ENCODE results near the gene PLCB1. TPM values are rescaled to one million over a fixed set of nuclear protein-coding genes. Genes with fewer than 3 reads are reported as not detected.
A peak's percentile ranks its signal among the peaks of the same experiment; 100 is the strongest.

The PLCB1 gene
- polyA plus RNA-seq, 1 donor from 2014 or later = 0.28 TPM

DNA sequence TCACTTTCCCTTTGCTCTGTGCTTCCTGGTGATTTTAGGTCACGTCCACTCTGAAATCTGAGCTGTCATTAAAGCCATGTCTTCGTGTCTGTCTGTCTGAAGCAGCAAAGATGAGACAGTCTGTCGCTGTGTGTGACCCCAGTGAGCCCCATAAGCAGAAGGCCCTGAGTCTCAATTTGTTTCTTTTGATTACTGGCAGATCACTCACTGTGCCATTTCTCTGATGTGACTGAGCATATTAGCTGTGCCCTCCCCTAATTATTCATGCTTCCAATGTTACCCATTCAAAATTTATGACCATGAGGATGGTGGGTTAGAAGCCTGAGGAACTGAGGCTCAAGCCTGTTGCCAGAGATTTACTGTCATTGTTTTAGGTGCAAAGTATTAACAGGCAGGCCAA is 117.6 kb downstream of the PLCB1 start:
- Mint-ChIP-seq H3K36me3 (no peaks in the 10 kb centered on the region), H3K4me1 (no peaks in the 10 kb centered on the region), H3K27me3 (no peaks in the 10 kb centered on the region), H3K27ac (no peak overlapping the region), H3K4me3 (no peak overlapping the region), H3K9me3 (no peaks in the 10 kb centered on the region)

DNA sequence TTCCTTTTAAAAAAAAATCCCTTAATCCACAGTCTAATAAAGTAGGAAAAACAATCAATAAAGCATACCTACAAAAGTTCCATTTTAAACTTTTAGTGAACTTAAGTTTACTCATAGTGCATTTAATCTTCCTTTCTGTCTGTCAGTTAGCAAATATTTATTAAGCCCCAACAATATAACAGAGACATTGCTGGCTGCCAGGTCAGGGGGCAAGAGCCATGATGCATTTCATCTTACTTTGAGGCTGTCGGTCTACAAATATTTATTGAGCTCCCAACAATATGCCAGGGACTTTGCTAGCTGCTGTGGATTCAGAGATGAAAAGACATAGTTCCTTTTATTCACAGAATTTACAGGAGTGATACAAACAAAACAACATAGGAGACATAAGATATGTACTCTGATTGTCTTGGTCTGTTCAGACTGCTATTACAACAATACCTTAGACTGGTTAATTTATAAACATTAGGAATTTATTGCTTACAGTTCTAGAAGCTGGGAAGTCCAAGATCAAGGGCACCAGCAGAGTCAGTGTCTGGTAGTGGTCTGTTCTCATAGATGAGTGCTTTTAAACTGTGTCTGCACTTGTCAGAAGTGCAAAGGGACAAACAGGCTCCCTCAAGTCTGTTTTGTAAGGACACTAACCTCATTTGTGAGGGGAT is 118.6 kb downstream of the PLCB1 start:
- Mint-ChIP-seq H3K27ac (peak overlapping the region in 1 of 3 donors; percentile 6), H3K4me3 (no peak overlapping the region), H3K27me3 (no peaks in the 10 kb centered on the region), H3K36me3 (no peaks in the 10 kb centered on the region), H3K9me3 (no peaks in the 10 kb centered on the region), H3K4me1 (no peaks in the 10 kb centered on the region)

DNA sequence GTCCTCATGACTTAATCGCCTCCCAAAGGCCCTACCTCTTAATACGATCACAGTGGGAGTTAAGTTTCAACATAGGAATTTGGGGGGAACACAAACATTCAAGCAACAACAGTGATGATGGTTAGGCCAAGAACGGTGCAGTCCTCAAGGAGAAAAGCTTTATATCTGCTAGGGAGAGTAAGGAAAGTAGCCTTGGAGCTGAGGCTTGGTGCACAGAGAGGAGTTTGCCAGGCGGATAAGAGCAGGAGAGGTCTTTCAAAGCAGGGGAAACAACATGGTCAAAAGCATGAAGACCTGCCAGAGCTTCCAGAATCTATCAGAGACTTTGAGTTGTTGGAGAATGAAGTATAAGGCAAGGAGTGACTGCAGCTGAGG is 119.1 kb downstream of the PLCB1 start:
- no peak overlapping the region for H3K27ac Mint-ChIP-seq
- no peak overlapping the region for H3K4me3 Mint-ChIP-seq
- H3K9me3 Mint-ChIP-seq = no peaks in the 10 kb centered on the region
- H3K36me3 Mint-ChIP-seq = no peaks in the 10 kb centered on the region
- no peaks in the 10 kb centered on the region for H3K27me3 Mint-ChIP-seq
- H3K4me1 Mint-ChIP-seq = no peaks in the 10 kb centered on the region

DNA sequence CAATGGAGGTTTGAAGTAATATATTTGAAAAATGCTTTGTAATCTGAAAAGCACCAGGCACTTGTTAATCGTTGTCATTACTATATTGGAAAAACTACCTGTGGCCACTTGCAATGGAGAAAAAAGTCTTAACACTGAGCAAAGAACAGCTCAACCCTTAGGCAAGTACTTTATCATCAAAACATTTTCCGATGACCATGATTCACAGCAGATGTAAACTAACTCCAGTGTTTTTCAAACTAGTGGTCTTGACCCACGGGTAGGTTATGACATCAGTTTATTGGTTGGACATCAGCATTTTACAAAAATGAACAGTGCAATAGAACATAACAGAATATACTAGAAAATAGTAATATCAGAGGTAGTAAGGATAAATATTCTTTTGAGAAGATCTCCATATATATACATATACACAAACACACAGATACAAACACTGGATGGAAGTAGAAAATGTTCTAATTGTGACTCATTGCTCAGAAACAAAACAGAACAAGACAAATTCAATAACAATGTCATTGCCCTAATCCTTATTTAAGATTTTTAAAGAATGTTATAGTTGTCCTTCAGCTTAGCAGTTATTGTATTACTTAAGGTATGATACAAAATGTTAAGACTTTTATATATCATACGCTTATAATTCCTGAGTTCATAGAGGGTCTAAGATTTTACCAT is 123.0 kb downstream of the PLCB1 start:
- no peaks in the 10 kb centered on the region for H3K4me1 Mint-ChIP-seq
- H3K4me3 Mint-ChIP-seq = no peak overlapping the region
- no peaks in the 10 kb centered on the region for H3K36me3 Mint-ChIP-seq
- H3K27ac Mint-ChIP-seq = no peak overlapping the region
- H3K27me3 Mint-ChIP-seq = no peaks in the 10 kb centered on the region
- H3K9me3 Mint-ChIP-seq = no peaks in the 10 kb centered on the region

DNA sequence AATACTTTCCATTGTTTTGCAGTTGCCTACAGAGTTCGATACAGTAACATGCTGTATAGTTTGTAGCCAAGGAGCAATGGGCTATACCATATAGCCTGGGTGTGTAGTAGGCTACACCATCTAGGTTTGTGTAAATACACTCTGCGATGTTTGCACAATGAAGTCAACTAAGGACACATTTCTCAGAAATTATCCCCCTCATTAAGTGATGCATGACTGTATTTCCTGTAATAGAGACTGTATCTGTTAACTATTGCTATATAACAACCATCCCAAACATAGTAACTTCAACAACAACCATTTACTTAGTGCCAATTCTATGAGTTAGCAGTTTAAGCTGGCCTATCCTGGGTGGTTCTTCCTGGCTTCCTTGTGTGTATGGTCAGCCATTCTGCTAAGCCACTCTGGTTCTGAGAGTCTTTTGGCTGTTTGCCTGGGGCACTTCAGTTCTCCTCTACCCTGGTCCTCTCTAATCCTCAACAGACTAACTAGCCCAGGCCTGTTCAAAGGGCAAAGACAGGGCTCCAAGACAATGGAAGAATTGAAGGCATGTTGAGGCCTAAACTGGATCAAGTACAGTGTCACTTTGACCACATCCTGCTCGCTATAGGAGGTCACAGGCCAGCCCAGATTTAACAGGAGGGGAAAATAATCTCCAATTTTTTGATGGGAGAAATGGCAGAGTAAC is 124.0 kb downstream of the PLCB1 start:
- Mint-ChIP-seq H3K27me3 (no peaks in the 10 kb centered on the region), H3K27ac (no peak overlapping the region), H3K4me1 (no peaks in the 10 kb centered on the region), H3K36me3 (no peaks in the 10 kb centered on the region), H3K9me3 (no peaks in the 10 kb centered on the region), H3K4me3 (no peak overlapping the region)

DNA sequence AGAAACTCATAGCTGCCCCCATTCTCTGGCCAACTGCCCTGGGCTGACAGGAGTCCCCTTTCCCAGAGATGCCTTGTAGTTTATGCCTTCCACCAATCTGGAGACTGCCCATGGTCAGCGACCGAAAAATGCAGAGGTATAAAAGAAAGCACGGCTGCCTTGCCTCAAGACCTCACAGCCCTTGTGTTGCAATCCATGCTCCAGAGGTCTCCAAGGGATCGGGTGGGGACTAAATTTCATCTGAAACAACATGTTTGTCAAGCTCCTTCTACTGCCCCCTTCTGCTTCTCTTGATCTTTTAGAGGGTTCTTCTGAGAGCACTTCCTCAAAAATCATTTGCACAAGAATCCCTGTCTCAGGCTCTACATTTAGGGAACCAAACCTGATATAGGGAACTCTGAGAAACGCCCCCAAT is 128.8 kb downstream of the PLCB1 start:
- H3K9me3 Mint-ChIP-seq = no peaks in the 10 kb centered on the region
- H3K4me3 Mint-ChIP-seq = no peak overlapping the region
- no peaks in the 10 kb centered on the region for H3K36me3 Mint-ChIP-seq
- H3K27ac Mint-ChIP-seq = no peak overlapping the region
- no peaks in the 10 kb centered on the region for H3K27me3 Mint-ChIP-seq
- no peaks in the 10 kb centered on the region for H3K4me1 Mint-ChIP-seq

DNA sequence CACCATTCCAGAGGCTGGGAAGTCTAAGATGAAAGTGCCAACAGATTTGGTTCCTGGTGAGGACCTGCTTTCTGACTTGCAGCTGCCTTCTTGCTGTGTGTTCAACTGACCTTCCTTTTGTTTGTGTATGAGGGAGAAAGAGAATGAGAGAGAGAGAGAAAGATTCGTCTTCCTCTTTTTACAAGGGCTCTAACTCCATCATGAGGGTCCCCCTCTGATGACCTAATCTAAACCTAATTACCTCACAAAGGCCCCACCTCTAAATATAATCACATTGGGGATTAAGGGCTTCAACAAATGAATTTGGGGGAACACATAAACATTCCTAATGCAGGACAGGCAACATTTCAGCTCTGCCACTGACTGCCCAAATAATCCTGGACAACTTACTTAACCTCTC is 130.7 kb downstream of the PLCB1 start:
- Mint-ChIP-seq H3K4me3 (no peak overlapping the region), H3K27ac (no peak overlapping the region), H3K27me3 (no peaks in the 10 kb centered on the region), H3K9me3 (no peaks in the 10 kb centered on the region), H3K4me1 (no peaks in the 10 kb centered on the region), H3K36me3 (no peaks in the 10 kb centered on the region)

DNA sequence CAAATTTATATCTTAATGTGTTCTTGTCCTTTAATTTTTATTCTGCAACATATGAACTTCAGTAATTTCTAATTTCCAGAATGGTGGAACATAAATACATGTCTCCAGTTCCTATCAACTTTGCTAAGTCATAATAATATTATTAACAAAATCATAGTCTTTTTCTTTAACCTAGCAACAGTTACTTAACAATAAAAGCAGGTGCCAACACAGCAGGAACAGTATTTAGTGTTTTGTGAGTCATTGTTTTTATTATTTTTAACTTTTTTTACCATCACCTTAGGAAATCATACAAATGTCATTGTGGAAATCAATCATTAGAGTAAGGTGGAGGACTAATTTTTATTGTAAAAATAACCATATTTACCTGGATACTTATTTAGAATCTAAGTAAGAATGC is 133.5 kb downstream of the PLCB1 start:
- Mint-ChIP-seq H3K27ac (no peak overlapping the region), H3K27me3 (no peaks in the 10 kb centered on the region), H3K4me1 (no peaks in the 10 kb centered on the region), H3K9me3 (no peaks in the 10 kb centered on the region), H3K36me3 (no peaks in the 10 kb centered on the region), H3K4me3 (no peak overlapping the region)

DNA sequence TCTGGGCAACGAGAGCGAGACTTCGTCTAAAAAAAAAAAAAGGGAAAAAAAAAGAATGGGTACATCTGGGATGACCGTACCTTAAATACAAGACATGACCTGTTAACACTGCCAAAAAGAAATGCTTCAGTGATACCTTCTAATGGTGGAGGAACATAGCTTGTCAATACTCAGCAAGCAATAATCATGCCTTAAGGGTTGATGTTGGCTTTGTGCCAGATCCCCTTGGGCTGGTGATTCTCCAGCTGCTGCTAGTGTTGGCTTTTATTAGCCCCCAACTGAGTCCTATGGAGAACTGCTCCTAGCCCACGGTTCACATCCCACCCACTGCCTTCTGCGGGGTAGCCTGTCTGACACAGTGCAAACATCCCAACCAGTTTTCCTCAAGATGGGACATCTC is 134.9 kb downstream of the PLCB1 start:
- H3K4me1 Mint-ChIP-seq = no peaks in the 10 kb centered on the region
- no peak overlapping the region for H3K4me3 Mint-ChIP-seq
- H3K9me3 Mint-ChIP-seq = no peaks in the 10 kb centered on the region
- H3K27ac Mint-ChIP-seq = no peak overlapping the region
- no peaks in the 10 kb centered on the region for H3K36me3 Mint-ChIP-seq
- H3K27me3 Mint-ChIP-seq = no peaks in the 10 kb centered on the region

DNA sequence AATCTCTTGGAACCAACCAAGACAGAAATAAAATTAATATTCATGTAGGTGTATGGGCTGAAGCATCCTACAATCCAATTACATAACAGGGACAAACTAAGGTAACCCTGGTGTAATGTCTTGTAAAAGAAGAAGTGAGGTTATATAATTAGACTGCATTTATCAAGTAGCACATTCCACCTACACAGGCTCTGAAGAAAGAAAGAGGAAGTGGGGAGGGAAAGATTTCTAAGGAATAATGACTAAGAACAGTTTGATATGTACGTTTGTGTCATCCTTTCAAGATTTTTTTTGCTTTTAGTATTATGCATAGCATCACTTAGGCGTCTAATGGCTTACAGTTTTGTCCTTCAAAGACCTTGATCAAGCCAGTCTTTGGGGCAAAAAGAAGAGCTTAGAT is 139.7 kb downstream of the PLCB1 start:
- Mint-ChIP-seq H3K36me3 (peaks cover 3% of the 10 kb centered on the region), H3K4me1 (no peaks in the 10 kb centered on the region), H3K27me3 (peaks cover 3% of the 10 kb centered on the region), H3K9me3 (no peaks in the 10 kb centered on the region), H3K27ac (no peak overlapping the region), H3K4me3 (no peak overlapping the region)

DNA sequence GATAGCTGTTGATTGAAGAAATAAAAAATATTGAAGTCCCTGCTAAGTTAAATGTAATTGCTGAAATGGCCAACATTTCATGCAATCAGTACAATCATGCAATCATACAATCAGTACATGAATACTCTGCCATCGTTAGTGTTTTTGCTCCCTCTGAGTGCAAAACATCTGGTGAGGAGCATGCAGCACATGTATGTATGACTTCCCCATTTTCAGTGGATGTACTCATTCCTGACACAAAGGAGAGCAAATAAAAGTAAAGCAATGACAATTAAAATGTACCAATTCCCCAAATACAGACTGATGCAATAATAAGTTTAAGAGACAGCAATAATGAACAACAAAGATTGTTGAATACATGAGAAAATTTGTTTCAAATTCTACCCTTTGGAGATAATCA is 140.7 kb downstream of the PLCB1 start:
- Mint-ChIP-seq H3K27ac (no peak overlapping the region), H3K36me3 (peaks cover 3% of the 10 kb centered on the region), H3K27me3 (peaks cover 3% of the 10 kb centered on the region), H3K9me3 (no peaks in the 10 kb centered on the region), H3K4me3 (no peak overlapping the region), H3K4me1 (no peaks in the 10 kb centered on the region)

DNA sequence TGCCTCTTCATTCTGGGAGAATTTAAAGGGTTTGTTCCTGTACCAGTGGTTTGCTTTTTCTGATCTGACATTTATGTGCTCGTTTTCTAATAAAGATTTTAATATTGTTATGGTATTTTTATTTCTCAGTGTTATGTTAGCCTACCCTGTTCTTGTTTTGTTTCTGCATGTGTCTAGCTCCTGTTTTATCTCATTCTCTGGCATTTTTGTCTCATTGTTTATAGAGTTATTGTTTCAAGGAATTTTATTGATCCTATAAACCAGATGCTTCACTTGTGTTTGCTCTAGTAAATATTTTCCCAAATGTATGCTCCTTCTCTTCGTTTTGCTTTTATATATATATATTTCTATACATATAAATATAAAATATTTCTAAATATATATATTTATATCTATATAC is 152.8 kb downstream of the PLCB1 start:
- H3K9me3 Mint-ChIP-seq = no peaks in the 10 kb centered on the region
- no peak overlapping the region for H3K27ac Mint-ChIP-seq

DNA sequence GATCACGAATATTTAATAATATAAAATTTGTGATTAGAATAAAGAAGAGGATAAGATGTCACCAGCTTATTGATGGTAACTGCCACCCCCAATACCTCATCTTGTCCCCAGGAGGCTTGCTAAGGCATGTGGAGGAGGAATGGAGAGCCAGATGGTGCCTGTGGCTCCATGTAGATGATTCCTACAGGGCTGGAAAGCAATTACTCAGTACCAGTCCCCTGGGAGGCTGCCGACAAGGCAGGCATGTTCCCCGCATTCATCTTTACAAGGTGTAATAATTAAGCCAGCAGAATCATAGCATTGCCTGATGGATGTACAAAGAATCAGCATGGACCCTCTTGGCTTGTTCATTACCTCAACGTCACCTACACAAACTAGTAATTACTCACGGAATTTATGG is 155.3 kb downstream of the PLCB1 start:
- H3K9me3 Mint-ChIP-seq = no peaks in the 10 kb centered on the region
- no peaks in the 10 kb centered on the region for H3K27me3 Mint-ChIP-seq
- H3K36me3 Mint-ChIP-seq = no peaks in the 10 kb centered on the region
- H3K4me1 Mint-ChIP-seq = no peaks in the 10 kb centered on the region
- H3K4me3 Mint-ChIP-seq = no peak overlapping the region
- no peak overlapping the region for H3K27ac Mint-ChIP-seq

More for the DNA sequence above, 152.8 kb downstream of the PLCB1 start:
- H3K4me1 Mint-ChIP-seq = no peaks in the 10 kb centered on the region
- no peak overlapping the region for H3K4me3 Mint-ChIP-seq
- no peaks in the 10 kb centered on the region for H3K36me3 Mint-ChIP-seq
- H3K27me3 Mint-ChIP-seq = no peaks in the 10 kb centered on the region

DNA sequence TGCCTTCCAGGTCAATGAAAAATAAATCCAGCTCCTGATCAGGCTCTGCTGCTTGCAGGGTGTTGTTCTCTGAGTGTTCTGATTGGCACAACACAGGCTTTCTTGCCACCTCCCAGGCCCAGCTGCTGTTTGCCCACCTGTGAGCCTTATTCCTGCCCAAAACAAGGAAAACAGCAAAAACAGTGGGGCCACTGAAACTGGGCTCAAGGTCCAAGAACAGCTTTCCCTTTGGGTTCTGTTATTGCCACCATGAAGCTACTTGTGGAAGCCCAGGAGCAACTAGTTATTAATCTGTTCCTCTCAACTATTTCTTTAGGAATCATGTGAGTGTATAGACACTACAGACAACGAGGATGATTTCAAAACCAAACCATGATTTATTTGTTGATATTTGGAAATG is 159.1 kb downstream of the PLCB1 start:
- Mint-ChIP-seq H3K4me3 (no peak overlapping the region), H3K4me1 (no peaks in the 10 kb centered on the region), H3K36me3 (no peaks in the 10 kb centered on the region), H3K9me3 (peaks cover 0 to 1% (median 0%) of the 10 kb centered on the region in 3 donors), H3K27ac (no peak overlapping the region), H3K27me3 (peaks cover 1% of the 10 kb centered on the region)

DNA sequence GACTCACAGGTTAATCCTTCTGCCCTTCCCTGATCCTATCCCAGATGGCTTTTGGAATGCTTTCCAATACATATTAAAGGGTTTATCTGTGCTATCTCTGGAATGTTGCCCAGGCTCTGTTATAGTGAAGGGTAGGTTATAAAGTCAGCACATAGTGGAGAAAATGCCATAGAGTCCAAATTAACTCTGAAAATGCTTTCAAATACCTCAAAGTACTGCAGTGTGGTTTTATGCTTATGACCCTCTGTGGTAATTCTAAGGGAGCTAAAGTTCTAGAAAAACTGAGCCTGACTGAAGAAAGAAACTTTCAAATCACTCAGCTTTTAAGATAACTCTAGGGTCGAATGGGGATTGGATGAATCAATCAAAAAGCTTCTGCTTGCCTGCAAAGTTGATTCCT is 159.8 kb downstream of the PLCB1 start:
- Mint-ChIP-seq H3K36me3 (no peaks in the 10 kb centered on the region), H3K9me3 (peaks cover 0 to 1% (median 0%) of the 10 kb centered on the region in 3 donors), H3K4me3 (no peak overlapping the region), H3K4me1 (no peaks in the 10 kb centered on the region), H3K27ac (no peak overlapping the region), H3K27me3 (peaks cover 1% of the 10 kb centered on the region)

DNA sequence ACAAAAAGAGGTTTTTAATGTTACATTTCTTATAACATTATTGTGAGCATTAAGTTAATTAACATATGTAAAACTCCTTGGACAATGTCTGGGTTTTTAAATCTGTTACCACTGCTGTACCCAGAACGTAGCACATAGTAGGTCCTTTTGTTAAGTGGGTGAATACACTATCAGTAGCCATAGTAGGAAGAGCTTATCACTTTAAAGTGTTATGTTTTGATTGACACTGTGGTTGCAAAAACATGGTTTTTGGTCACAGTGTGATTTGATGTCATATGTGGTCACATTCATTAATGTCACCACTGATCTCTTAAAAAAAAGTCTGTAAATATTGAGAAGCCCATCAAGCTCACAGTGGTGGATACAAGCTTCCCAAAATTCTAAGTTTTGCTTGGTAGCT is 160.7 kb downstream of the PLCB1 start:
- no peaks in the 10 kb centered on the region for H3K36me3 Mint-ChIP-seq
- H3K27ac Mint-ChIP-seq = no peak overlapping the region
- peaks cover 0 to 1% (median 0%) of the 10 kb centered on the region in 3 donors for H3K9me3 Mint-ChIP-seq
- H3K4me1 Mint-ChIP-seq = no peaks in the 10 kb centered on the region
- no peak overlapping the region for H3K4me3 Mint-ChIP-seq
- peaks cover 1% of the 10 kb centered on the region for H3K27me3 Mint-ChIP-seq

All from IgD-negative memory B cell (primary cell).